SU-DHL-6 (cell line): ENCODE data around the gene MOCOS.

ENCODE experiments used
- H2AFZ ChIP-seq: fragments of 200-600 bp; sonication (generic); 2 replicates; pipeline ENCODE4 v1.6.1; 2014; ENCODE audit warnings: low read depth, mild to moderate bottlenecking, moderate library complexity, mixed read lengths, antibody characterized with exemption, low read length; ENCODE audit not compliant: severe bottlenecking
- H3F3A ChIP-seq: fragments of 200-600 bp; shearing (Covaris generic); 2 replicates; pipeline ENCODE4 v1.6.0; 2016; ENCODE audit warnings: antibody characterized with exemption, mild to moderate bottlenecking; ENCODE audit not compliant: insufficient read depth
- H3K27ac ChIP-seq: fragments of 200-600 bp; sonication (generic); 2 replicates; pipeline ENCODE4 v1.5.1; 2016; ENCODE audit warnings: low read depth, mild to moderate bottlenecking, low read length, moderate library complexity, mixed read lengths
- H3K27me3 ChIP-seq: fragments of 200-600 bp; sonication (generic), shearing (Covaris generic); 2 replicates; pipeline ENCODE4 v1.6.0; 2014; ENCODE audit warnings: mild to moderate bottlenecking, low read length
- H3K36me3 ChIP-seq: fragments of 200-600 bp; sonication (generic); 2 replicates; pipeline ENCODE4 v1.6.1; 2014; ENCODE audit warnings: mild to moderate bottlenecking, low read length, mixed read lengths
- H3K4me2 ChIP-seq: fragments of 300-600, 200-600 bp; shearing (Covaris generic), sonication (generic); 2 replicates; pipeline ENCODE4 v1.6.0; 2014; ENCODE audit warnings: low read length, low read depth, mild to moderate bottlenecking; ENCODE audit not compliant: poor library complexity, severe bottlenecking
- H3K4me3 ChIP-seq: fragments of 200-600 bp; sonication (generic); 2 replicates; pipeline ENCODE4 v1.5.1; 2014; ENCODE audit warnings: antibody characterized with exemption, low read length, mild to moderate bottlenecking, mixed read lengths; ENCODE audit not compliant: insufficient read depth, poor library complexity, severe bottlenecking
- H3K79me2 ChIP-seq: fragments of 200-600 bp; sonication (generic); 2 replicates; pipeline ENCODE4 v1.6.1; 2014; ENCODE audit warnings: mild to moderate bottlenecking, low read length, moderate library complexity; ENCODE audit not compliant: insufficient read depth
- H3K9ac ChIP-seq: fragments of 200-600 bp; sonication (generic); 2 replicates; pipeline ENCODE4 v1.7.0; 2014; ENCODE audit warnings: mild to moderate bottlenecking, low read length
- H3K9me2 ChIP-seq: fragments of 200-600 bp; sonication (generic); replicated peaks from 2 replicates; pipeline ENCODE4 v1.6.1; 2014; ENCODE audit warnings: low read length; ENCODE audit not compliant: insufficient read depth
- H3K9me3 ChIP-seq: fragments of 200-600 bp; sonication (generic); 2 replicates; pipeline ENCODE4 v1.6.1; 2014; ENCODE audit warnings: low read length, mixed read lengths; ENCODE audit not compliant: insufficient read depth
- H4K20me1 ChIP-seq: fragments of 200-600 bp; sonication (generic); 2 replicates; pipeline ENCODE4 v1.6.1; 2014; ENCODE audit warnings: low read depth, mild to moderate bottlenecking, antibody characterized with exemption, low read length, moderate library complexity, mixed read lengths
- EZH2phosphoT487 ChIP-seq: fragments of 200-600 bp; sonication (generic), shearing (Covaris generic); conservative IDR thresholded peaks from 2 replicates; pipeline ENCODE4 v1.6.1; 2018; ENCODE audit warnings: mild to moderate bottlenecking, antibody characterized with exemption, low read length, moderate library complexity, mixed read lengths
- TF ChIP-seq, protein P1 (sequence below): fragments of 200-600 bp; sonication (generic); IDR thresholded peaks from one replicate; pipeline ENCODE4 v1.5.1; 2017; ENCODE audit warnings: antibody characterized with exemption, mild to moderate bottlenecking, low read length, moderate library complexity; ENCODE audit not compliant: insufficient read depth, poor library complexity, severe bottlenecking

The MOCOS gene

DNA sequence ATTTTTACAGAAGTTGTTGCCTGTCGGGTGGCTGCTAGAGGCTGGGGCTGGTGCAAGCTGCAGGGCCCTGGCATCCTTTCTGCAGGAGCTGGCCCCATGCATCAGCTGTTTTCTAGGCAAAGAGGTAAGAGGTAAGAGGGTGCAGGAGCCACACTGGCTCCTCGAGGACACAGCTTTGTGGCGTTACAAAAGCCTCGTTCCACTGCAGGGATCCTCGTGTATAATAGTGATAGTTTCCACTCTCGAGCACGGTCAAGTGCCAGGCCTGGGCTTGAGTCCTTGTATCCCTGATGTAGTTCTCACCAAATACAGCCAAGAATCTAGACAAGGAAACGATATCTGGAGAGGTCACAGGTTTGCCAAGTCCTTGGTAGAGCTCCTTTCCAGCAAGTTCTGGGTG, 77.0 kb downstream of the MOCOS start:
- Histone ChIP-seq H3K4me2 (no peak overlapping the region), H3K9me3 (no peaks in the 10 kb centered on the region), H3K36me3 (no peaks in the 10 kb centered on the region), H3K79me2 (no peaks in the 10 kb centered on the region), H3K9me2 (no peaks in the 10 kb centered on the region), H3K9ac (no peak overlapping the region), H3K27ac (no peak overlapping the region), H3K27me3 (no peaks in the 10 kb centered on the region), H4K20me1 (no peaks in the 10 kb centered on the region), H2AFZ (no peak overlapping the region), H3F3A (no peaks in the 10 kb centered on the region), H3K4me3 (no peak overlapping the region)
- TF ChIP-seq EZH2phosphoT487, result no peak
- TF ChIP-seq, protein P1, sequence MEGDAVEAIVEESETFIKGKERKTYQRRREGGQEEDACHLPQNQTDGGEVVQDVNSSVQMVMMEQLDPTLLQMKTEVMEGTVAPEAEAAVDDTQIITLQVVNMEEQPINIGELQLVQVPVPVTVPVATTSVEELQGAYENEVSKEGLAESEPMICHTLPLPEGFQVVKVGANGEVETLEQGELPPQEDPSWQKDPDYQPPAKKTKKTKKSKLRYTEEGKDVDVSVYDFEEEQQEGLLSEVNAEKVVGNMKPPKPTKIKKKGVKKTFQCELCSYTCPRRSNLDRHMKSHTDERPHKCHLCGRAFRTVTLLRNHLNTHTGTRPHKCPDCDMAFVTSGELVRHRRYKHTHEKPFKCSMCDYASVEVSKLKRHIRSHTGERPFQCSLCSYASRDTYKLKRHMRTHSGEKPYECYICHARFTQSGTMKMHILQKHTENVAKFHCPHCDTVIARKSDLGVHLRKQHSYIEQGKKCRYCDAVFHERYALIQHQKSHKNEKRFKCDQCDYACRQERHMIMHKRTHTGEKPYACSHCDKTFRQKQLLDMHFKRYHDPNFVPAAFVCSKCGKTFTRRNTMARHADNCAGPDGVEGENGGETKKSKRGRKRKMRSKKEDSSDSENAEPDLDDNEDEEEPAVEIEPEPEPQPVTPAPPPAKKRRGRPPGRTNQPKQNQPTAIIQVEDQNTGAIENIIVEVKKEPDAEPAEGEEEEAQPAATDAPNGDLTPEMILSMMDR, result no peak

DNA sequence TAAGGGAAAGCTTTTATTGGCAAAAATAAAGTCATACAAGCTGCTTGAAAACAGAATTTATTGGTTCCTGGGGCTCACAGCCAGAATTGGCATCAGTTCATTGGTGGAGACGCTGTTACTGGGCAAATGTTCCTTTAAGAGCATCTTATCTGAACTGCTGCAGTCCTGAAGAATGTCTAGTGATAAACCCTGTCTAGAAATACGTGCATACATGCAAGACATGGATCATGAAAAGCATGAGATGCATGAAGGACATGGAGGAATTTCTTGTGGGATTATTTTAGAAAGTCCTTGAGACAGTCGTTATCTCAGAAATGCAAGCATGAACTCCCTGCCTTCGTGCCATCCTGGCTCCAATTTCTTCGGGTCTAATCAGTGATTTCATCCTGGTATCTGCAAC, 77.7 kb downstream of the MOCOS start:
- no peaks in the 10 kb centered on the region for H3K27me3 ChIP-seq
- H3F3A ChIP-seq, result no peaks in the 10 kb centered on the region
- no peaks in the 10 kb centered on the region for H3K36me3 ChIP-seq
- no peaks in the 10 kb centered on the region for H4K20me1 ChIP-seq
- no peaks in the 10 kb centered on the region for H3K9me3 ChIP-seq
- no peak overlapping the region for H3K9ac ChIP-seq
- H3K4me2 ChIP-seq, result no peak overlapping the region
- H3K4me3 ChIP-seq, result no peak overlapping the region
- no peak overlapping the region for H2AFZ ChIP-seq
- no peaks in the 10 kb centered on the region for H3K9me2 ChIP-seq
- TF ChIP-seq, protein P1, result no peak
- no peak for TF ChIP-seq EZH2phosphoT487
- no peak overlapping the region for H3K27ac ChIP-seq
- H3K79me2 ChIP-seq, result no peaks in the 10 kb centered on the region

DNA sequence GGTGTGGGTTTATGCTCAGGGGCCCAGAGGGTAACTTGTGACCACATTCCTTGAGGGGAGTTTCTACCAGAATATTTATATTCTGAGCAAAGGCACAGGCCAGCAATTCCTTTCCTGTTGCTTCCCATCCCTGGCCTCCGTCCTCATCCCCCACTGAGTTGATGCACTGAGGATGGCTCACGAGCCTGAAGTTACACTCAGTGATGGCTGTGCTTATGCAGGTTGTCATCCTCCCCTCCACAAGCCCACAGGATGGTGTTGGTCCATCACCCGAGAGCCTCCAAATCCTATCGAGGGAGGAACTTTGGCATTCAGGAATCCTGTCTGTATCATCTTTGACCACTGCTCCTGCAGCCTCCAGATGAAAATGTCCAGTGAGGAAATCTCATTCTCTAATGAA, 81.9 kb downstream of the MOCOS start:
- Histone ChIP-seq H3K79me2 (no peaks in the 10 kb centered on the region), H2AFZ (no peak overlapping the region), H3K9ac (no peak overlapping the region), H3K4me3 (no peak overlapping the region), H3K9me3 (no peaks in the 10 kb centered on the region), H3K4me2 (no peak overlapping the region), H3K27ac (no peak overlapping the region), H4K20me1 (no peaks in the 10 kb centered on the region), H3K27me3 (no peaks in the 10 kb centered on the region), H3F3A (no peaks in the 10 kb centered on the region), H3K36me3 (no peaks in the 10 kb centered on the region), H3K9me2 (no peaks in the 10 kb centered on the region)
- TF ChIP-seq, protein P1, result no peak
- TF ChIP-seq EZH2phosphoT487, result no peak
